COLO668 (cell line): ENCODE measurements around the gene EEF1A2.

Experiments
- DNase-seq: peaks from one replicate; lab custom pipeline; 2025; ENCODE audit not compliant: unreplicated experiment; lab: John Stamatoyannopoulos, UW

Gene EEF1A2

GRCh38 chr20:63488315-63489251 is 10.3 kb downstream of the EEF1A2 start:
- no peak for DNase-seq

DNA sequence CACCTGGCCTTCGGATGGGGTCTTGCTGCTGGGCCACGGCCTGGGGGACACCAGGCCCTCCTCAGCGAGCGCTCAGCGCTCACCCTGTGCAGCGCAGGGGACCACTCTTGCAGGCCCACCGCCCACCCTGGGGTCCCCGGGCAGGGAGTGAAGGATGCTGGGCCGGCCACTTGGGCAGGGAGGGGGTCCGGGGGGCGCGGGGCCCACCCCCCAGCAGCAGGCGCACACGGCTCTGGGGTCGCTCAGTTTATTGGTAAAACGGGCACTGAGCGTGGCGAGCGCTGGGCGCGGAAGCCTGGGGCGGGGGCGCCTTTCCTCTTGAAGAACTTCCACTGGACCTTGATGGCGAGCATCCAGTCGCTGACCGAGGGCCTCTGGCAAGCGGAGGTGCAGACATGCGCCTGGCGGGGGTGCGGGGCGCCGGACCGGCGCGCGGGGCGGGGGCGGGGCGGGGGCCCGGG is 11.1 kb downstream of the EEF1A2 start:
- DNase-seq, result no peak

DNA sequence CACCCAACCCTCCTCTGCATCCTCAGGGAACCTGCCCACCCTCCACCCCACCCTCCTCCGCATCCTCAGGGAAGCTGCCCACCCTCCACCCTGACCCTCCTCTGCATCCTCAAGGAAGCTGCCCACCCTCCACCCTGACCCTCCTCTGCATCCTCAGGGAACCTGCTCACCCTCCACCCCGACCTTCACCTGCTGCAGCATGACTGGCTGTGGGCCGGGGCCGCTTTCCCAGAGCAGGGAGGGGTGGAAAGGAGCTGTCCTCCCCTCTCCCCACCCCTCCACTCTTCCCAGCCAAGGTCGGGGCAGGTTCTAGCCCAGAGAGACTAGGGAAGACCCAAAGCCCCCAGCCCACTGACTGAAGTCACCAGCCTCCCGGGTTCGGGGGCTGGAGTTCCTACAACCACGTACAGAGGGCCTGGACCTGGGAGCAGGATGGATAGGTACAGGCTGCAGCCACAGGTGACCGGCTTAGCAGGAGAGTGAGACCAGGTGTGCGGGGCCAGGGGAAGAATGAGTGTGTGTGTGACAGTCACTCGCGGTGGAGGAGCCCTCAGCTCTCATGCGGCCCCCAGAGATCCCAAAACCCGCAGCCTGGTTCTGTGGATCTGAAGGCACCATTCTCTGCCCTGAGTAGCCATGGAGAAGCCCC is 11.6 kb downstream of the EEF1A2 start:
- no peak for DNase-seq

- DNase-seq, result no peak
These were observed 12.5 kb downstream of the EEF1A2 start for GRCh38 chr20:63486300-63486855.

DNA sequence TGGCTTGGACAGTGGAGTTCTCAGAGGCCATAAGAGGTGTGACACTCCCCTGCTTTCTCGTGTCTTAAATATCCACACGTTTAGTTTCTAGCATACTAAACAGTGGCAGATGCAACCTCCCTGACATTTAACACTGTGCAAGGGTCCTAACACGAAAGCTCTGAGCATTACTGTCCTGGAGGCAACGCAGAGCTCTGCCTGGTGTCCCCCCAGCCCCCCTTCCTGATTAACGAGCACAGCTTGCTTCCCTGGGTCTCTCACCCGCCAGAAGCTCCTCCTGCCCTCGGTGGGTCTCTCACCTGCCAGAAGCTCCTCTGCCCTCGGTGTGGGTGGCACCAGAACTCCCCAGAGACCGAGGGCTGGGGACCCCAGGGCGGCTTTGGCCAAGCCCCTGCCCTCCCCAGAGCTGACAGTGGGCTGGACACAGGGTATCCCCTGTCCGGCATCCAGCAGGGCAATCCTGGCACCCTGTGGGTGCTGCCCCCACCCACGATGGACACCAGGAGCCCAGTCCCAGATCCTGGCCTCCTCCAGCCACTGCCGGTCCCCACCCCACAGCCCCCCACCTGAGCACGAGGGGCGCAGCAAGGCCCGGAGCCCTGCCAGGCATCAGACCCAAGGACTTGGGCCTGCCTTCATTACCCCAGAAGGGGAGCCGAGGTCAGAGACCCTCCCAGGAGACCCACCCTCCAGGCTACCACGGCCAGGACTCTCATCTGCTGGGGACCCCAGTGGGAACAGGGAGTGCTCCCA is 14.1 kb downstream of the EEF1A2 start:
- DNase-seq, result no peak

GRCh38 chr20:63484236-63484635 is 14.6 kb downstream of the EEF1A2 start:
- DNase-seq, result no peak

DNA sequence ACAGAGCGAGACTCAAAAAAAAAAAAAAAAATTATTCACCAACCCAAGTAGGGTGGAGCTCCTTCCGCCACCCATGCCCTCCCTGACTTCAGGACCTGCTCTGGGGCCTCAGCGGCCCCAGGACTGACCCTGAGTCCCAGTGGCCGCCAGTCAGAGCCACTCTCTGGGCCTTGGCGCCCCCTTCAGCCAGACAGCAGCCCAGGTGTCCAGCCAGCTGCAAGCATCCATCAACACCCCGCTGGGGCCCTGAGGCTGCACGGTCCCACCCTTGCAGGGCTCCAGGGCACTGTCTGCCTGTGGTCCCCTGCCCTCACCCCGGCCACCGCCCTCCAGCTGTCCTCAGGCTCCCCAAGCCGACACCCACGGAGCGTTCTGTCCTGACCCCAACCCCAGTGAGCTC is 15.0 kb downstream of the EEF1A2 start:
- DNase-seq, result peak; percentile 38

DNA sequence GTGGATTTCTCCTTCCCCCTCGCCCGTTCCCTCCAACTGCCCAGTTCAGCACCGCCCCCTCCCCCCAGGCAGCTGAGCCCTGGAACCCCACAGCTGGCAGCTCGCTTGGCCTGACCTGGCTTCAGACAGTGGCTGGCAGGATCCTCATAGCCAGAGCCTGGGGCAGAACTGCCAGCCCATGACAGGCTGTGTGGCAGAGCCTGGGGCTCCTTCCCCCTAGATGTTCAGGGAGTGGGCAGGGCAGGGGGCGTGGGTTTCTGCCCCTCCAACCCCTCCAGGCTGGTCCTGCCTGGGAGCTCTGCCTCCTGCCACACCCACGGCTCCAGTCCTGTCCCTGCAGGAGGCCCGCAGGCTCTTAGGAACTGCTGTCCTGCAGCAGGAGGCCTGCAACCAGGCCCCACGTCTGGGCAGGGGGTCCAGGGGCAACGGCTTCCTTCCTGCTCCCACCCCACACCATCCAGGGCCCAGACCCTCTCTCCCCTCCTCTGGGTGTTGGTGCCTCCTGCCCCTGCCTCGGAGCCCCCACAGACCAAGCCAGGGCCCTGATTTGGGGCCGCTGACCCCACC is 16.8 kb downstream of the EEF1A2 start:
- DNase-seq, result peak; percentile 13

GRCh38 chr20:63481503-63481902 is 17.4 kb downstream of the EEF1A2 start:
- no peak for DNase-seq

GRCh38 chr20:63479695-63480419 is 19.0 kb downstream of the EEF1A2 start:
- DNase-seq, result peak; percentile 26

- no peak for DNase-seq
These were observed 20.3 kb downstream of the EEF1A2 start for GRCh38 chr20:63478346-63479302.

GRCh38 chr20:63477944-63478343 is 20.9 kb downstream of the EEF1A2 start:
- DNase-seq, result no peak

DNA sequence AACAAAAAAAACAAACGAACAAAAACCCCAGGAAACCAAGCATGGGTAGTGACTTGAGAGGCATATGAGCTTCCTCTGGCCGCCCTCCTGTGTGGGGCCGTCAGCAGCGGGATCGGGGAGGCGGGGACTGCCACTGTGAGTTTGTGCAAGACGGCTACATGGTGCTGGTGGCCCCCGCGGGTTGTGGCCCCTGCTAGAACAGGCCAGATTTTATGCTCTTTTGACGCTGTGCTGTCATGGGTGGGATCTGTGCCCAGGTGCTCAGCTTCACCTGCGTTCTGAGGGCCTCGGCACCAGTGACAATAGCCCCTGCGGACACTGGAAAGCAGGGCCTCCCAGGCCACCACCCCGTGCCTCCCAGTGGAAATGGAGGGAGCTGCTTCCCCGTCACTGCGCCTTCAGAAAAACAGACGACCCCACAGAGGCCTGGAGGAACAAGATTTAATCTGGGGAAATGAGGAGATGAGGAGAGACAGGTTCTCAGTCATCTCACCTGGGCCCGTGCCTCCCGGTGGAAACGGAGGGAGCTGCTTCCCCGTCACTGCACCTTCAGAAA is 21.7 kb downstream of the EEF1A2 start:
- no peak for DNase-seq

DNA sequence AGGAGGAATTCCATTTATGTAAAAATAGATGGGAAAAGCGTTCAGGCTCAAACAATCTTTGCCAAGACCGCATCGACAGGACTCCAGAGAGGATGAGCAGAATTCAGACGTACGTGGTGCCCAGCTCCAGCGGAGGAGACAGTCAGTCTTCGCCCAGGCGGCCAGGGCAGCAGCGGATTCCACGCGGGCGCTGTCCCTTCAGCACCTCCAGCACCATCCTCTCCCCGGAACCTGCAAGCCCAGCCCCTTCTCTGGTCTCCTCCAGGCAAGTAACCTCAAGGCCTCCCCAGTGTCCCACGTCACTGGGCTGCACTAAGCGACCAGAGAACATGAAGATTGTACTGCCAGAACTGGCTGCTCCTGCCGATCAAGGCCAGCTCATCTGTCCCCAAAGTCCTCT is 23.7 kb downstream of the EEF1A2 start:
- no peak for DNase-seq

DNA sequence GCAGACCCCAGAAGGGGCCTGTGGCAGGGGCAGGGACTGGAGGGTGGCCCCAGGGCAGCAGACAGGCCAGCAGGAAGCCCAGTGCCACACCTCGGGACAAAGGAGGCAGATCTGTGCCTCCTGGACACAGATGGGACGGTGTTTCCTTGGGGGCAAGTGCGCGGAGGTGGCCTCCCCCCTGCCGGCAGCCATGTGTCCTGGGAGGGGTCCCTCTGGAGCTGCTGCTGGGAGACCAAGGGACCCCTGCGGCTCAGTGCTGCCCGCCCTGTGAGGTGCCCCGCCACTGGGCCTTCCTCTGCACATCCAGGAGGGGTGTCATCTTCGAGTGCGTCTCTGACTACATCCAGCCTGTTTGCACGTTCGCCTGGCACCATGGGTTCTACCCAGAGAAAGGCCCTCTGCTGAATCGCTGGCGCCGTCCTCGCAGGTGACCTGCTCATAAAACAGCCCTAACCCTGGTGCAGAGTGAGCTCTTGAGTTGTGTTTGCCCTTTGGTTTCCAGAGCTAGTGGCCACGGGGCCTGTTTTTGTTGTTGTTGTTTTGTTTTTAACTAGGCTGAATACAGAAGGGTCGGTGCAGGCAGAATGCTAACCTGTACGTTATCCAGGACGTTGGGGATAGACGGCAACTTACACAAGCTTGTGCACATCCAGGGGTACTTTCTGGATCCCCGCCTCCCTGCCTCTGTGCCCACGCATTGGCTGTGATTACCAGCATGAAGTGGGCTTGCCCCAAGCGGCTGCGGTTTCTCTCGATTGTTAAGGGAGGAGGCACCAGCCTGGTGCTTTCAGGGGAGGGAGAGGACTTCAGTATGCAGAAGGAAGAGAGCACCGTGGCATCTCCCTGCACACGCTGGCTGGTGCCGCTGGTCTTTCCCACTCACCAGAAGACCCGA is 25.1 kb downstream of the EEF1A2 start:
- DNase-seq, result no peak

DNA sequence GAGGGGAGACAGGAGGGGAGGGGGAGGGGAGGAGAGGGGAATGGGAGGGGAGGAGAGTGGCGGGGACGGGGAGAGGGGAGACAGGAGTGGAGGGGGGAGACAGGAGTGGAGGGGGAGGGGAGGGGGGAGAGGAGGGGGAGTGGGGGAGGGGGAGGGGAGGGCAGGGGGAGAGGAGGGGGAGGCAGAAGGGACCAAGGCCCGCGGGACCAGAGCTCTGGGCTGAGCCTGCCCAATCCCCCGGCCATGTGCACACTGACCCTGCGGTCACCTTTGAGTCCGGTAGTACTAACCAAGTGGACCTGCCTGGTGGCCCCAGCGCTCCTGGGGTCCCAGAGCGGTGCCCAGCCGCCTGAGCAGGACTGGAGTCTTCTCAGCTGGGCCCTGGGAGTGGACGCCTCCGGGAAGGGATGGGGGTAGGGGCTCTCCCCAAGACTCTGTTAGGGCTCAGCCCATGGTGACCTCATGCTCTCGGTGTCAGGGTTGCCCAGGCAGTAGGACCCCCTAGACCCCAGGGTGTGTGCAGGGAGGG is 26.0 kb downstream of the EEF1A2 start:
- no peak for DNase-seq

GRCh38 chr20:63471981-63472831 is 26.7 kb downstream of the EEF1A2 start, which contains the start of gene KCNQ2:
Gene KCNQ2 (minus strand): TSS chr20:63472655. CDS start chr20:63472463, 192 bp downstream.
- no peak for DNase-seq
